ENCODE data around the gene TIMMDC1. TPM values are rescaled to one million over a fixed set of nuclear protein-coding genes. Genes with fewer than 3 reads are reported as not detected.
A peak's percentile ranks its signal among the peaks of the same experiment; 100 is the strongest.

The TIMMDC1 gene
- total and polyA plus RNA-seq, 2 of the 13 experiments (the other 11 are each of a cell fraction or from before 2014, with no cell fraction given): 50.0 to 77.8 TPM

DNA sequence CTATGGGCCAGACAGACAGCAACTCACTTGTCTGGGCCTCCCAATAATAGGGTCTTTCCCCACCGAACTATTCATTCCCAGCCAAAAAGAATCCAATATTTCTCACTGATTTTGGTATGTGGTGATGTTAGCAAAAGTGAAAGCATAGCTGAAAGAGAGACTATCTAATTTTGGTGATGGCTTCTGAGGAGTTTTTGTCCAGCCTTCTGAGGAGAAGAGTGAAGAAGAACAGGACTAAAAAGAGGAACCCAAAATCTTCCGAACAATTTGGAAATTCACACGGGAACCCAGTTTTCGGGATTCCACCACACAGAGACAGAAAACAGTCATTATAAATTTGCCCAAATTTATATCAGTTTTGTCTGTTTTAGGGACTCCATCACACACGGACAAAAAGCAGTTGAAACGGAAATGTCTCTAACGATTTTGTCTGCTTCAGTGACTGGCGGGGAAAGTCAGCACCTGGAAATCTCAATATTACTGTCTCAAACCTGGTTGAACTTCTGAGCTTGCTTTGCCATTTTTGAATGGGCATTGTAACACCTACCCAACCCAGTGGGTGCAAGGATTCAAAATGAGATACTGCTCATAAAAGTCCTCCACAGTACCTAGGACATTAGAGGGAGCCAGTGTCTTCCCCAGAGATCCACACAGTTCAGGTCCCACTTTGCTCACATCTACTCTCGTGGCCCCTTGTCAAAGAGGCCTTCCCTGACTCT, 52.0 kb downstream of the TIMMDC1 start:
- DNase-seq (ENCODE audit: low spot score): no peak
- Histone ChIP-seq H3K36me3 (replicated peaks in 1 of 2; ENCODE audit: control insufficient read depth in 1 of 2, insufficient read depth in 2 of 2, low read length in 2 of 2) (no peaks in the 10 kb centered on the region), H3K79me2 (ENCODE audit: insufficient read depth, low read length) (no peaks in the 10 kb centered on the region), H3K9ac (ENCODE audit: insufficient read depth, low read depth, low read length) (no peak overlapping the region), H3K9me3 (ENCODE audit: low read length) (no peaks in the 10 kb centered on the region), H3K4me1 (ENCODE audit: insufficient read depth, low read length) (no peaks in the 10 kb centered on the region), H3K27me3 (ENCODE audit: control insufficient read depth in 1 of 2, insufficient read depth in 2 of 2, low read length in 2 of 2) (peaks cover 0 to 6% of the 10 kb centered on the region in 2 experiments; a peak in 2 of 5 replicates), H2AFZ (ENCODE audit: low read length) (no peak overlapping the region), H3K27ac (ENCODE audit: extremely low read length, insufficient read depth, low read length) (no peak overlapping the region), H3K4me3 (replicated peaks in 1 of 3; ENCODE audit: insufficient read depth in 1 of 3, low read depth in 2 of 3, low read length in 3 of 3) (no peak overlapping the region), H4K20me1 (ENCODE audit: insufficient read depth, low read length) (no peaks in the 10 kb centered on the region), H3K4me2 (ENCODE audit: low read depth, low read length) (no peak overlapping the region)
- no TSS peak for BruUV-seq (replicated peaks)
- in situ Hi-C loops (cut with HindIII; ENCODE audit: extremely low pct_ligation_motif_present, low pct_unique_long_range_greater_than_20kb): no loop called here
- no peak for ATAC-seq
- POLR2A ChIA-PET: no interaction called here
- WGBS (ENCODE audit: low lambda C conversion rate): 38% methylated on average over 9 of the region's 9 CpGs
- no peak for FAIRE-seq
- CTCF ChIA-PET (ENCODE audit: low intra/inter-chr PET ratio, low total read pairs): no interaction called here
- TF ChIP-seq, protein P1, sequence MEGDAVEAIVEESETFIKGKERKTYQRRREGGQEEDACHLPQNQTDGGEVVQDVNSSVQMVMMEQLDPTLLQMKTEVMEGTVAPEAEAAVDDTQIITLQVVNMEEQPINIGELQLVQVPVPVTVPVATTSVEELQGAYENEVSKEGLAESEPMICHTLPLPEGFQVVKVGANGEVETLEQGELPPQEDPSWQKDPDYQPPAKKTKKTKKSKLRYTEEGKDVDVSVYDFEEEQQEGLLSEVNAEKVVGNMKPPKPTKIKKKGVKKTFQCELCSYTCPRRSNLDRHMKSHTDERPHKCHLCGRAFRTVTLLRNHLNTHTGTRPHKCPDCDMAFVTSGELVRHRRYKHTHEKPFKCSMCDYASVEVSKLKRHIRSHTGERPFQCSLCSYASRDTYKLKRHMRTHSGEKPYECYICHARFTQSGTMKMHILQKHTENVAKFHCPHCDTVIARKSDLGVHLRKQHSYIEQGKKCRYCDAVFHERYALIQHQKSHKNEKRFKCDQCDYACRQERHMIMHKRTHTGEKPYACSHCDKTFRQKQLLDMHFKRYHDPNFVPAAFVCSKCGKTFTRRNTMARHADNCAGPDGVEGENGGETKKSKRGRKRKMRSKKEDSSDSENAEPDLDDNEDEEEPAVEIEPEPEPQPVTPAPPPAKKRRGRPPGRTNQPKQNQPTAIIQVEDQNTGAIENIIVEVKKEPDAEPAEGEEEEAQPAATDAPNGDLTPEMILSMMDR (CRISPR knock-in tag; IDR thresholded peaks at IDR 0.05): 0 out of 2 replicates have a peak, but pooled peaks have one; percentile 5
- TF ChIP-seq ZNF580 (CRISPR knock-in tag; IDR thresholded peaks at IDR 0.05; ENCODE audit: borderline replicate concordance, low read depth) (no peak), SOX5 (CRISPR knock-in tag; IDR thresholded peaks at IDR 0.05; ENCODE audit: borderline replicate concordance) (no peak), ZNF644 (CRISPR knock-in tag; IDR thresholded peaks at IDR 0.05; ENCODE audit: low read depth) (no peak), ZBTB7B (CRISPR knock-in tag; IDR thresholded peaks at IDR 0.05) (no peak)
- TF ChIP-seq, protein P2, sequence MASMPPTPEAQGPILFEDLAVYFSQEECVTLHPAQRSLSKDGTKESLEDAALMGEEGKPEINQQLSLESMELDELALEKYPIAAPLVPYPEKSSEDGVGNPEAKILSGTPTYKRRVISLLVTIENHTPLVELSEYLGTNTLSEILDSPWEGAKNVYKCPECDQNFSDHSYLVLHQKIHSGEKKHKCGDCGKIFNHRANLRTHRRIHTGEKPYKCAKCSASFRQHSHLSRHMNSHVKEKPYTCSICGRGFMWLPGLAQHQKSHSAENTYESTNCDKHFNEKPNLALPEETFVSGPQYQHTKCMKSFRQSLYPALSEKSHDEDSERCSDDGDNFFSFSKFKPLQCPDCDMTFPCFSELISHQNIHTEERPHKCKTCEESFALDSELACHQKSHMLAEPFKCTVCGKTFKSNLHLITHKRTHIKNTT (CRISPR knock-in tag; IDR thresholded peaks at IDR 0.05): no peak
- TF ChIP-seq, protein P3, sequence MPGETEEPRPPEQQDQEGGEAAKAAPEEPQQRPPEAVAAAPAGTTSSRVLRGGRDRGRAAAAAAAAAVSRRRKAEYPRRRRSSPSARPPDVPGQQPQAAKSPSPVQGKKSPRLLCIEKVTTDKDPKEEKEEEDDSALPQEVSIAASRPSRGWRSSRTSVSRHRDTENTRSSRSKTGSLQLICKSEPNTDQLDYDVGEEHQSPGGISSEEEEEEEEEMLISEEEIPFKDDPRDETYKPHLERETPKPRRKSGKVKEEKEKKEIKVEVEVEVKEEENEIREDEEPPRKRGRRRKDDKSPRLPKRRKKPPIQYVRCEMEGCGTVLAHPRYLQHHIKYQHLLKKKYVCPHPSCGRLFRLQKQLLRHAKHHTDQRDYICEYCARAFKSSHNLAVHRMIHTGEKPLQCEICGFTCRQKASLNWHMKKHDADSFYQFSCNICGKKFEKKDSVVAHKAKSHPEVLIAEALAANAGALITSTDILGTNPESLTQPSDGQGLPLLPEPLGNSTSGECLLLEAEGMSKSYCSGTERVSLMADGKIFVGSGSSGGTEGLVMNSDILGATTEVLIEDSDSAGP (CRISPR knock-in tag; IDR thresholded peaks at IDR 0.05; ENCODE audit: borderline replicate concordance): no peak
- intact Hi-C loops (cut with micrococcal nuclease; ENCODE audit: unreplicated experiment): no loop called here

All from HepG2 (cell line).